NCI-H146 treated with DMSO at 0.1 percent for 48 hours (cell line): ENCODE measurements around the gene FECH.
"Not testable (repeated sequence)": the region's sequence is repeated elsewhere in the genome, so short reads cannot be mapped to it uniquely, and the experiment has no call there.

Experiments used
- DNase-seq: peaks from one replicate; lab custom pipeline; 2025; ENCODE audit not compliant: unreplicated experiment; lab: John Stamatoyannopoulos, UW

FECH gene

DNA sequence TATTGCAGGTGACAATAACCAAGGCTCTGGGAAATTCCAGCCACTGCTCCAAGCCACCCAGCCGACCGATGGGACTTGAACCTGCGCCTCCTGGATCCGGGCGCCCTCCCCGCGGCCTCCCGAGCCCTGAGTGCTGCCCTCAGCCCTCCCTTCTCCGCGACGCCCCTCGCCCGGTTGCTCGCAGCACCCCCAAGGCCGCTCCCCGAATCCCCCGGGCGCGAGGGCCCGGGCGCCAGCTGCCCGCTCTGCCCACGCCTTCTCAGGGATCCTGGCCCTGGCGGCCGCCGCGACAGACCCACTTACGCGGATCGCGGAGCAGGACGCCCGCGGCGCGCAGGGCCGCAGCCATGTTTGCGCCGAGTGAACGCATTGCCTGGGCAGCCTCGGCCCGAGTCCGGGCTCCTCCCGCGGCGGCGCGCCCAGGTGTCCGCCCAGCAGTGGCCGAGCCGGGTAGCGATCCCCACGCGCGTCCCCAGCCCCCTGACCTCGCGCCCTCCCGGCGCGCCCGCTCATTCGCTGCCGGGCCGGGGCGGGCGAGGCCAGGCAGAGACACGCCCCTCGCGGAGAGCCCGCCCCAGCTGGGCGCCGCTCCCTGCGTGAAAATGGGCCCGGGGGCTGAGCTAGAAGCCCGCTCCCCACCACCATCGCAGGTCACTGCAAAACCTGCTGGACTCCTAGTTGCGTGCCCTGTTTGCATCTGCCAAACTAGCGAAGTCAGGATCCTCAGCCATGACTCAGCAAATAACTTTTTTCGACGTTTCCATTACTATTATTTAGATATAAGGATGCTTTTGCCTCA lies at the start of gene FECH:
Gene FECH, minus strand, starts transcription at position 452 of the 799 bp plus-strand sequence. Its CDS starts 82 bp downstream, at position 370.
- peak; percentile 76 for DNase-seq

DNA sequence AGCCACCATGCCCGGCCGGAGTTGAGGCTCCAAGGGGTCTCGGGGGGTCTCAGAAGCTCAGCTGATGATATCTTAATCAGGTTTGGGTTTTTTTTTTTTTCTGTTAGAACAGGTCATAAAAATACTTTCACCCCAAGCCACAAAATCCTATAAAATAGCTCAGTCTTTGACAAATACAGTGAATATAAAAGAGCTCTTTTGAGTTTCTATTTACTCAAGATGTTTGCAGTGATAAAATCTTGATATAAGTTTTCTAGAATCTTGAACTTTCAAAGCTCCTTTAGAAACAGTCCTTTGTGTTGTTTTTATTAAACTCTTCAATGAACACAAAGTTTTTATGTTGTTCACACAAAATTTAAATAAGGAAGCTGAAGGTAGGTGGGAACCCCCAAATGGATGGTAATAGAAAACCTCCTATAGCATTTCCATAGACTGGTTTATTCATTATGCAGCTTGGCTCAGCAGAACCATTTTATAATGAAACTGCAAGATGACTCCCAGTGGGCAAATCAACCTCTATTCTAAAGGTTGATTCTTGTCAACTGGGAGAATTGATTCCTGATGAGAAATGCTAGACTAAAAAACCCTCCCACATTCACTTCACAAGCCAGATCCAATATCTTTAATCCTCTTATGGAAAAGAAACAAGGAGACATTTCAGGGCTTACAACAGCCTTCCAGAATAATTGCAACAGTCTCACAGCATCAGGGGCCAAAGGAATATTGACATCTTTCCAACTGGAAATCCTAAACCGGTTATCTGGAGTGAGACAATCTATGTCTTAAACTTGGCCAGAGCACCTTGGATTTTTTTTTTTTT lies 48.7 kb upstream of the FECH start:
- no peak for DNase-seq

GRCh38 chr18:57631697-57632096 lies 45.2 kb upstream of the FECH start:
- DNase-seq = no peak

- no peak for DNase-seq
Observed at GRCh38 chr18:57630754-57631595, 44.5 kb upstream of the FECH start.

GRCh38 chr18:57630002-57630753 lies 43.7 kb upstream of the FECH start:
- peak; percentile 97 for DNase-seq

DNA sequence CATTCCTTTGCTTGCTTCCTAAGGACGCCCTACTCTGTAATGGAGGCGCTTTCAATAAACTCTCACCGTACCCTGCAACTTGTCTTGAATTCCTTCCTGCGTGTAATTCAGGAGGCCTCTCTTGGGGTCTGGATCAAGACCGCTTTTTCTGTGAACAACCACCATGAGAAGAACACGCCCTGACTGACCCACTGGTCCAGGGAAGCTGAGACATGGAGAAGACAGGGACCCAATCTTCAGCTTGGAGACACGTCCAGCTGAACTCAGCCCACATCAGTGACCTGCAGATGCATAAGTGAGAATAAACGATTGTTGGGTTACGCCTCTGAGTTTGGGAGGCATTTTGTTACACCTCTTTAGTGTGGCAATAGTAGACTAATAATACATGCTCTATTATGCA lies 42.9 kb upstream of the FECH start:
- DNase-seq = no peak

DNA sequence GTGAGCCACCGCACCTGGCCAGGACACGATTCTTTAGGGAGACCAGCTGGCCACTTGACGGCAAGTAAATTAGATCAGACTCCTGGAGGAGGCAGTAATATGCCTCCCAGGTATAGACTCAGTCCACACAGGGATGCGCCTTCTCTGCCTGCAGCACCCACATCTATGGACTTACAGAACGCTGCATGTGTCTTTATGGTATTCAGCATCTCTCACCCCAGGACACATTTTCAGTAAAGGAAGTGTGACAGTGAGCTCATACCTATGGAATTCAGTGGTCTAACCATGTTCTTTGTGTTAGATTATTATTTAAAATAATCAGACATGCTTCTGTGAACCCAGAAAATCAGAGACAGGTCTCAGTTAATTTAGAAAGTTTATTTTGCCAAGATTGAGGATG lies 41.0 kb upstream of the FECH start:
- DNase-seq = no peak

GRCh38 chr18:57624988-57625387 lies 38.5 kb upstream of the FECH start:
- no peak for DNase-seq

GRCh38 chr18:57621246-57621604 lies 34.7 kb upstream of the FECH start:
- no peak for DNase-seq

DNA sequence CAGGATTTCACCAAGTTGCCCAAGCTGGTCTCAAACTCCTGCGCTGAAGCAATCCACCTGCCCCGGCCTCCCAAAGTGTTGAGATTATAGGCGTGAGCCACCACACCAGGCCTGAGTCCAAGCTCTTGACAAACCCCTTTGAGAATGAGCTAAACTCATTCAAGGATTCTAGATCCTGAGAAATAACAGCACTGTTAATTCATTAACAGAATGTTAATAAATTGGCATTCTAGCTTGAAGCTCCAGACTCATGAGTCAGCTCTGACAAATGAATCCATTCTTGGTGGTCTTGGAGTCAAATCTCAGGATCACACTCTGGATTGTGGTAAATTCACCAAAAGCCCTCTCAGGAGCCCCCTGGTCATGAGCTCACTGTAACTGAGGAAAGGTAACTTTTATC lies 33.4 kb upstream of the FECH start:
- no peak for DNase-seq

DNA sequence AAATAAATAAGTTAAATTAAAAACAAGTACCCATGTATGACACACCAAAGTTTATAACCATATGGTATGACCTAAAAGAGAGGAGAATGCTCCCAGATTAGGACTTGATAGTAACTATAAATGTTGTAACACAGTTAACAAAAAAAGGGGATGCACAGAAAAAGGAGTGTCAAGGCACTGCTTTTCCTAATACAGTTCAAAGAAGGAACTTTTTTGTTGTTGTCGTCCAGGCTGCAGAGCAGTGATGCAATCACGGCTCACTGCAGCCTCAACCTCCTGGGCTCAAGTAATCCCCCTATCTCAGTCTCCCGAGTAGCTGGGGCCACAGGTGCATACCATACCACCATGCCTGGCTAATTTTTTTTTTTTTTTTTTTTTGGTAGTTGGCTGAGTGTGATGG lies 32.4 kb upstream of the FECH start:
- DNase-seq = no peak

GRCh38 chr18:57603871-57604270 lies 17.4 kb upstream of the FECH start:
- DNase-seq = no peak

DNA sequence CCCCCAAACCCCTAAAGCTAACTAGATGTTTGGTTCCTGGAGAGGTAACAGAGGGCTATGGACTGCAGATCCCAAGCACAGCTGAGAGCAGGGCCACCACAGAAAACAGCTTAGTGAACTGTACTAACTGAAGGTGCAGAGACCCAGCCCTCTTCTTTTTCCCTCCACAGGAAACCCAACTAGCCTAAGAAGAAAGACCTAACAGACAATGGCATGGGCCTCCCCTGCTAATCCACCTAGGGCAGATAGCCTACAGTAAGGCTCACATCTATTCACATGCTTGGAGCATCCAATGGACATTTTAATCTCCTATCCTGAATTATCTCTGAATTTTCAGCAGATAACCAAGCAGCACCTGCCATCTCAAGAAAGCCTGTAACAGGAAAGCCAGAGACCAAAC lies 8.8 kb upstream of the FECH start:
- no peak for DNase-seq

DNA sequence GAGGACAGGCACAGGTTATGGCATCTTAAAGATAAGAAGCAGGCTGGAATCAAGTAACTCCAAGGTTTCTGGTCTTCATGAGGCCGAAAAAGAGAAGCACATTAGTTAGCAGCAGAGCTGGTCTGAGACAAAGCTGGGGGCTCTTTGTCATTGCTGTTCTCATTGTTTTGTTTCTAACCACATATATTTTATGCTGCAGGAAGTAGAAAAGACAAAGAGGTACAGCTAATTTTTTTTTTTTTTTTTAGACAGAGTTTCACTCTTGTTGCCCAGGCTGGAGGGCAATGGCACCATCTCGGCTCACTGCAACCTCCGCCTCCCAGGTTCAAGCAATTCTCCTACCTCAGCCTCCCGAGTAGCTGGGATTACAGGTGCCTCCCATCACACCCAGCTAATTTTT lies 6.2 kb upstream of the FECH start:
- not testable (repeated sequence) for DNase-seq

GRCh38 chr18:57589161-57589560 lies 2.7 kb upstream of the FECH start:
- peak; percentile 83 for DNase-seq

GRCh38 chr18:57587098-57587661 lies 678 bp upstream of the FECH start:
- DNase-seq = no peak

DNA sequence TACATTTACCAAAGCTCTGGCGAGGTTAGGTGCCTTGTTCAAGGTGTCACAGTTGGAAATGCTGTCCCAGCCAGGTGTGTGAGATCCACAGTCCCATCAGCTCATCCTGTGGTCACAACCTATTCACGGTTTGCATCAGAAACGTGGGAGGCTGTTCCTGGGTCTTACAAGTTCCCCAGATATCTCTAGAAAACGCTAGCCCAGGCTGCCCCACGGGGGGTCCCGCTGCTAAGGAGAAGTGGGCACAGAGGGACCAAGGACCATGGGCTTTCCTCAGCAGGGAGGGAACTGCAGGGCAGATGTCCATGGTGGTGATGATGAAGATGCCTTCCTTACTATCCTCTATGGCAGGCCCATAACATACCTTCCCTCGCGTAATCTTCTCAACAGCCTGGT lies 649 bp downstream of the FECH start:
- no peak for DNase-seq

DNA sequence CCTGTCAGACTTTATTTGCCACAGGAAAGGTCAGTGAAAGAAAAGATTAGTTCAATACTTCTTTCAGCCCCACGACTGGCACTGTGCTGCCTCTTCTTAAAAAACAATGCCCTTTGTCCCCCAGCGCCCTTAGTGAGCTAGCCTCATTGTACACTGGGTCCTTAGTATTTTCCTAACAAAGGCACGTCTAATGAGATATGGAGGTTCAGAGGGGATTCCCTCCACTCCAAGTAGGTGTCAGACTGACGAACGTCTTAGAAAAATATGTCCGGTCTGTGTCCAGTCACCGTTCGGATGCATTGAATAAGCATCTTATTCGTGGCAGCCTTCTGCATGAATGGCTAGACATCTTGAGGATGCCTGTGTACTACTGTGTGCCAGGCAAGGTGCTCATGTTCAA lies 1.1 kb downstream of the FECH start:
- DNase-seq = peak; percentile 30

GRCh38 chr18:57584444-57584843 lies 2.1 kb downstream of the FECH start:
- DNase-seq = no peak

DNA sequence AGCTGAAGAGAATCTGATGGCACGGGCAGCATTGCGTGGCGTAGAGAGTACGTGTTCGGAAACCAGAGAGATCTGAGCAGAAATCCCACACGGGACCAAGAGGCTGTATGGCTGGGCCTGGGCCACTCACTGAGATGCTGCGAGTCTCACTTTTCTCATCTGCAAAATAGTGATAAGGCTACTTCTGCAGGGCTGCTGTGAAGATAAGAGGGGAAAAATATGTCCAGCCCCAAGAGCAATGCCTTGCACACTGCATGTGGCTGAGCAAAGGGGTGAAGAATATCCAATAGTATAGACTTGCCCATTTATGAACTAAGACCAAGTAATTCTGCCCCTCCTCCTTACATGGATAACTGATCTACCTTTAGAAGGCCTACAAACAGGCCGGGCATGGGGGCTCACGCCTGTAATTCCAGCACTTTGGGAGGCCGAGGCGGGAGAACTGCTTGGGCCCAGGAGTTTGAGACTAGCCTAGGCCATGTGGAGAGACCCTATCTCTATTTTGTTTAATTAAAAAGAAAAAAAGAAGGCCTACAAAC lies 3.1 kb downstream of the FECH start:
- no peak for DNase-seq
